GM12892 (cell line): ENCODE measurements around the gene LRMDA.

ENCODE experiments used
- DNase-seq: peaks from one replicate; pipeline ENCODE4 v3.0.0; 2011; ENCODE audit not compliant: insufficient read length
- FAIRE-seq: peaks from 2 replicates; lab custom pipeline; 2011; peaks lifted over from hg19 to GRCh38; lab: Jason Lieb, UNC
- POLR2A ChIP-seq: IDR thresholded peaks from 2 replicates; pipeline ENCODE4 v1.6.1; 2011; ENCODE audit warnings: low read depth, low read length, control low read depth
- POLR2AphosphoS5 ChIP-seq: IDR thresholded peaks from 2 replicates; pipeline ENCODE4 v1.6.1; 2011; ENCODE audit warnings: low read depth, low read length, control low read depth
- TAF1 ChIP-seq: IDR thresholded peaks from 2 replicates; pipeline ENCODE4 v1.6.1; 2011; ENCODE audit warnings: low read depth, mild to moderate bottlenecking, control low read depth, low read length, borderline replicate concordance

LRMDA gene

DNA sequence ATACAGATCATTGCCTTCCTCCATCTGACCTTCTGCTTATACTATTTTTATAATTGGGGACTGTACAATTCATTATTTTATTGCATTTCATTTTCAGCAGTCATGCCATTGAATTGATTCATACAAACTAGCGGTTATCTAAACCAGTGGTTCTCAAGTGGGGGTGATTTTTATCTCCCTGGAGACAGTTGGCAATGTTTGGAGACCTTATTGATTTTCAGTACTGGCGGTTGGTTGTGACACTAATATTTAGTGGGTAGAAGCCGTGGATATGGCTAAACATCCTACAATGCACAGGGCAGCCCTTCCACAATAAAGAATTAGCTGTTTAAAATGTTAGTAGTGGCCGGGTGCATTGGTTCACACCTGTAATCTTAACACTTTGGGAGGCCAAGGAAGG, 765.9 kb downstream of the LRMDA start:
- FAIRE-seq (no peak), DNase-seq (no peak)
- TF ChIP-seq POLR2AphosphoS5: no peak
- no peak for TF ChIP-seq TAF1
- no peak for TF ChIP-seq POLR2A

DNA sequence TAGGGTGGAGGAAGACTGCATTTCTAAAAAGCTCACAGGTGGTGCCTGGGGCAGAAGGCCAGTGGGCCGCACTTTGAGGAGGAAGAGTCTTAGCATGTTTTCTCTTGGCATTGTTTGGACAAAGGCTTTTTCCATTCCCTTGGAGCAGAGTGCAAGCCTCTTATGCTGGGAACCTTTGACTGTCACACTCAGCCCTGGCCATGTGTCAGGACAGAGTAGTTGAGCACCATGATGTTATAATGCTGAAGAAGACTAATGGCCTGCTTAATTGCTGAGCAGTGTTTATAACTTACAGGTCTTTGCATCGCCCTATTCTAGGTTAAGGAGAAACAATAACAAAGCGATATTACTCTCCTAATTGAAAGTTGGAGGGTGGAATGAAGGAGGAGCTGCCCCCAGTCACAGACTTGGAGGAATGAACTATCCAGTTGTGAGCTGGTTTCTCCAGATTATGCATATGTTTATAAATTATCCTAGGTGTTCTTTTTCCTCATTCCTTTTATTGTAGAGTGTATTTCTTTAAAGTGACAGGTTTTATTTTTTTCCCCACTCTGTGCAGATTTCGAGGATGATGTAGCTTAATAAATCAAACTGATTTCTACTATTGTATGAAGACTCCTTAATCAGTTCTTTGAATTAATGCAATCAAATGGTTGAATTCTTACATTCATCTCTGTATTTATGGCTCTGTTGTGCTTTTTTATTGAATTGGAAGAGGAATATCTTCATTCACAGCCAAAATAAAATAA, 767.0 kb downstream of the LRMDA start:
- no peak for TF ChIP-seq POLR2A
- no peak for TF ChIP-seq POLR2AphosphoS5
- no peak for TF ChIP-seq TAF1
- FAIRE-seq (no peak), DNase-seq (no peak)

DNA sequence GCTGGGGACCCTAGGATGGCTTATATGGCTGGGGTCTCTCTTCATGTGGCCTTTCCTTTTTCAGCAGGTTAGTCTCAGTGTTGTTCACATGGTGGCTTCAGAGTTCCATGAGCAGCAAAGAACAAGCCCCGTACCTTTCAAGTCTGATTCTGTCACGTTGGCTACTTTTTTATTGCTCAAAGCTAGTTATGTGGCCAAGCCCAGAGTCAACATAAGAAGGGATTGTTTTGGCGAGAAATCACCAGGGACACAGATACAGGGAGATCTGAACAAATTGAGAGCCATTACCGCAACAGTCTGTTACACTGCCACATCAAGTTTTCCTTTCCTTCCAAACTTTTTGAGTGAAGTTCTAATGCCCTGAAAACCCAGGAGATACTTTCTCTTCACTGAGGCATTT, 770.5 kb downstream of the LRMDA start:
- FAIRE-seq (no peak), DNase-seq (no peak)
- TF ChIP-seq POLR2A (no peak), POLR2AphosphoS5 (no peak), TAF1 (no peak)

DNA sequence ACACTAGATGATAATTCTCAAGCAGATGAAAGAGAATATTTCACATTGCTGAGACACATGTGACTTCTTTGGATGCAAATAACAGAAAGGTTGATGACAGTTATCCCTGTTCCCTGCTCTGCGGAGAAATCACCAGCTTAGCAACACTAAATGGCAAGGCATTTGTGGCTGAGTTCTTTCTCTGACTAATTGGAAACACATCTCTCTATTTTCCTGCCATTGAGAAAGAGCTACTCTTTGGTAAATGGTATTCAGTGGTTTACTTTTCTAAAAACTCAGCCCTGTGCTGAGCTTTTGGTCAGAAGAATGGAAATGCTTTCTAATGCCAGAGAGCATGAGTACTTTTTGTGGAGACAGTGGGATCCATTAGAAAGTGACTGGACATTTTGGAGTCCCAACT, 771.4 kb downstream of the LRMDA start:
- no peak for FAIRE-seq

DNA sequence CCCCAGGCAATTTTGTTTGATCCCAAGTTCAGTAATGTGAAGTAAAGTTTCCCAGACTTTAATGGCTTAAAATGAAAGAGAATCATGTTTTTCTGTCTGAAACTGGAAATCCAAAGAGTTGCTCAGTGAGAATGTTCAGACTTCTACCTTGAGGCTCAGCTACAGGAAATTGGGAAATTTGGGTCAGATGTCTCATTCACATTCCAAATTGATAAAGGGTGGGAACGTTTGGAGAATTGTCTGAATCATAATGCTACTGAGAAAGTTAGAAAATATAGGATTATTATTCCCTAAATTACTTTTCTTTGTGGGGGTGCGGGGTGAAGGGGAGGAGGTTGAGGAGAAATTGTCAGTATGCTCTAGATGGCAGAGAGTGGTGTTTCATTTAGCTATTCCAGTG, 773.9 kb downstream of the LRMDA start:
- no peak for DNase-seq
- TF ChIP-seq TAF1: no peak
- no peak for TF ChIP-seq POLR2A
- no peak for TF ChIP-seq POLR2AphosphoS5
- FAIRE-seq: no peak

More for the DNA sequence above, 771.4 kb downstream of the LRMDA start:
- no peak for DNase-seq
- TF ChIP-seq POLR2A (no peak), POLR2AphosphoS5 (no peak), TAF1 (no peak)

DNA sequence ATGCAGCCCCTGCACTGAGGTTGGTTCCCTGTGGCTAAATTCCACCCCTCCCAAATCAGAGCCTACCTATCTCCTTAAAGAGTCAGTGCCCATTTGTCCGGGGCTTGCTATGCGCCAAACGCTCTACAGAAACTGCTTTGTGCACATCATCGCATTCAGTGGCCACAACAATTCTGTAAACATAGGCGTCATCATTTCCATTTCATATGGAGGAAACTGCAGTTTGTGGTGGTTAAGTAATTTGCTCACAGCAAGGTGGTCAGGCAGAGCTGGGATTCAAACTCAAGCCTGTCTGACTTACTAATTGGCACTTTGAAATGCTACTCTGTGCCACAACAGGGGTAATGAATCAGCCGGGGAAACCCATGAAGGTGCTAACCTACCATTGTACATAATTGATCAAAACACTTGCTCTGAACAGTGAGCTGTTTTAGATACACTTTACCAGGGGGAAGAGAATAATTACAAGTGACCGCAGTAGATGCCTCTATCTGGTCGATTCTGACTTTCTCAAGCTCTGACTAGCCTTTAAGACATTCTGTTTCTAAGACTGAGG, 775.5 kb downstream of the LRMDA start:
- FAIRE-seq (no peak), DNase-seq (no peak)
- TF ChIP-seq TAF1 (no peak), POLR2A (no peak)

DNA sequence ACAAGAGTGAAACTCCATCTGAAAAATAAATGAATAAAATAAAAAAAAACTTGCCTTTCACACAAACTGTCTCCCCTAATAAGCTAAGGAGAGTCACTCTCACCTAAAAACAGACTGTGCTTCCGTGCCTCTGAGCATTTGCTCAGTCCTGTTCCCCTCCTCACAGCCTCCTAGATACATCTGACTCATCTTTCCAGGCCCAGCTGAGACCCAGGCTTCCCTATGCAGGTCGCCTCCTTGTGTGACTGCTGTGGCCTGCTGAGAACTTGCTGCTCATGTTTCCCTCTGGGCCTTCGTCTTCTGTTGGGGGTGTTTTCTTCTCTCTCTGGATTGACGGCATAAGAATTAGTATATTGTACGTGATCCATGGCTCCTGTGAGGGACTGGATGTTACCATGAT, 777.7 kb downstream of the LRMDA start:
- DNase-seq: no peak
- no peak for FAIRE-seq
- TF ChIP-seq POLR2A (no peak), POLR2AphosphoS5 (no peak), TAF1 (no peak)

DNA sequence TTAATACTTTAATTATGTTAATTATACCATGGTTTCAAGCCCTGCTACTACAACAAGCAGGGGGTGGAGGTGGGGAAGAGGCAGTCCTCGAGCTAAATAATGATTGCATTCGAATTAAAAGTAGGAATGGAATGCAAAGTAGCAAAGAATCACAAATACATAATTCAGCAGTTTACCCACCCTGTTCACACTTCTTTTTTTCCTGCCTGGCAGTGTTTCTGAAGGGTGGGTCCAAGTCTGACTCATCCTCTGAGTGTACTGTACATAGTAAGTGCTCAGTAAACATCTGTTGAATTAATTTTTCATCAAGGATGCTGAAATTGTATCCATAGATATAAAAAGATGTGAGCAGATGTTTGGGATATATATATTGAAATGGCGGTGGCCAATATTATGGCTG, 778.8 kb downstream of the LRMDA start:
- FAIRE-seq (no peak), DNase-seq (no peak)
- TF ChIP-seq POLR2A (no peak), TAF1 (no peak), POLR2AphosphoS5 (no peak)

DNA sequence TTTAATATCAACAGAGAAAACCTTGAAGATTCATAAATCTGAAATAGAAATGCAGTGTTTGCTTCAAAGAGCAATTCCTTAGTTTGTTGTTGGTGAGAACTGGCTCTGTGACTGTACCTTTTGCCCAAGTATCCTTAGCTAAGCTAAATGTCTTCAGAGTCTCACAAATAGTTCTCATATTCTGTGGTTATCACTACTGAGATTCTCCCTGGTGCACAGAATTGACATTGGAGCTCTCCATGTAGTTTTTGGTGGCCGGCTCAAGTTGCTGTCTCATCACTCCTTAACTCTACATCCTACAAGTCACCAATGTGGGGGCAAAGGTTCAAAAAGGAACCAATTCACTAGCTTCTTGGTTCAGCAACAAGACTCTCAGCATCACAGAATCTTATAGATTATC, 780.3 kb downstream of the LRMDA start:
- no peak for FAIRE-seq

DNA sequence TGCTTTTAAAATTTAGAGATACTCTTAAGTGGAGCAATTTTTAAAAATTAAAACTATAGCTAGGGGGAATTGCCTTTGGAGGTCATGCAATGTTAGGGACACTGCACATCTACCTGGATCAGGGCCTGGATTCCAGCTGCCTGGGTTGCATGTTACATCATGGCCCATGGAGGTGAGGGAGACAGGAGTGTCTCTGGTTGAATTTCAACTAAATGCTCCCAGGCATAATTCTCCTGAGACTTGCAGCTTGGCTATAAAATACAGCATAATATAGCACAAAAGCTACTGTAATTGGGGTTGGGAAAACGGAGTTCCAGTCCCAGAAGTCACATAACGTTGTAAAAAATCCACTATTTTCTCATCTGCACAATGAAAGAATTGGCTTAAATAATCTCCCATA, 782.5 kb downstream of the LRMDA start:
- TF ChIP-seq POLR2AphosphoS5 (no peak), POLR2A (no peak), TAF1 (no peak)
- FAIRE-seq (no peak), DNase-seq (no peak)

More for the DNA sequence above, 780.3 kb downstream of the LRMDA start:
- TF ChIP-seq POLR2AphosphoS5: no peak
- TF ChIP-seq POLR2A: no peak
- TF ChIP-seq TAF1: no peak
- no peak for DNase-seq

DNA sequence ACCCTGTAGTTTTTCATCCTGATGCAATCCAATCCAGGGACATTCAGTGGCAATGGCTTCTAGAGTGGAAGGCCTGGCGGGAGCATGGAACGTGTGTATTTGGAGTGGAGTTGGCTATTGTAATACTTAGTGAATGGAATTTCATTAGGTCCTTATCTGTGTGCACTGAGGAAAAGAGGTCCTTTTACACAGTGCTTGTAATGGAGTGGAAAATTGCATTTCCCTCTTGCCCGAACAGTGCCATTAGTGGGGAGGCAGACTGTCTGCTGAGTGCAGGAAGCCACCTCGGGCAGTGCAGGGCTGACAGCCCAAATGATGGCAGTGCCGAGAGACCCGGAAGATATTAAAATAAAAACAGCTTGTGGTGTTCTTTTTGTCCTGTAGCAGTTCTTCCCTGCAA, 786.6 kb downstream of the LRMDA start:
- DNase-seq (no peak), FAIRE-seq (no peak)
- TF ChIP-seq POLR2AphosphoS5: no peak
- TF ChIP-seq TAF1: no peak
- TF ChIP-seq POLR2A: no peak

DNA sequence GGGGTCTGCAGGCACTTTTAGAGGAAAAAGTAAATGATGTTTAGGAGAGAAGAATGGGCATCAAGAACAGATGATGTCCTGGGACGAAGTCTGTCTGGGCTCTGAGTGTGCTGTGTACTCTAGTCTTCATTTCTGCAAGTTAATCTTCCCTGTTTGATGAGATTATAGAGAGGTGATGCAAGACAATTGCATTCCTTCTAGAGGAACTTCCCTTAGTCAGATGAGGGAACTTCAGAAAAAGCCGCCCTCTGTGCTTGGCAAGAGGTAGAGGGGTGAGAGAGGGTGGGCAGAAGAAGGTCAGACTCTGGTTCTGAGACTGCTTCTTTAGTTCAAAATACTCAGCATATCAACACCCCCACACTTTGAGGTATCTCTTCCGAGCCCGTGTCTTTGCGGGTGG, 797.9 kb downstream of the LRMDA start:
- FAIRE-seq: no peak
- TF ChIP-seq TAF1: no peak
- no peak for TF ChIP-seq POLR2AphosphoS5
- TF ChIP-seq POLR2A: no peak

DNA sequence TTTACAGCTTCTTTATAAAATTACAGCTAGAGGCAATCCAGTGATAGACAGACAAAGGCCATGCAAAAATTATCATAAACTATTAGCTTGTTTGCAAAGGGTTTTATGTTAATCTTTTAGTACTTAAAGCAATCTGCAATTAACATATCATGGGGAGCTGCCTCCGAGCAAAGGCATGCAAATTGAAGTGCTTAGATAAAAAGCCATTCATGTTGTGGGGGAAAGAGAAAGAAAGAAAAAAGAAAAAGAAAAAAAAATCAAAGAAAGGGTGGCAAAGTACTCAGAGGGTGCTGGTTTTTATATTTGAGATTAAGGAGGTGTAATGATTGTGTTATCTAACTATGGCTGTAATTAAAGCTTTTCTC, 799.5 kb downstream of the LRMDA start:
- FAIRE-seq (no peak), DNase-seq (no peak)
- TF ChIP-seq POLR2A (no peak), TAF1 (no peak), POLR2AphosphoS5 (no peak)

More for the DNA sequence above, 797.9 kb downstream of the LRMDA start:
- DNase-seq: no peak
